ENCODE data around the gene ZDHHC21.
"Not testable (repeated sequence)": the region's sequence is repeated elsewhere in the genome, so short reads cannot be mapped to it uniquely, and the experiment has no call there.

ZDHHC21 gene

DNA sequence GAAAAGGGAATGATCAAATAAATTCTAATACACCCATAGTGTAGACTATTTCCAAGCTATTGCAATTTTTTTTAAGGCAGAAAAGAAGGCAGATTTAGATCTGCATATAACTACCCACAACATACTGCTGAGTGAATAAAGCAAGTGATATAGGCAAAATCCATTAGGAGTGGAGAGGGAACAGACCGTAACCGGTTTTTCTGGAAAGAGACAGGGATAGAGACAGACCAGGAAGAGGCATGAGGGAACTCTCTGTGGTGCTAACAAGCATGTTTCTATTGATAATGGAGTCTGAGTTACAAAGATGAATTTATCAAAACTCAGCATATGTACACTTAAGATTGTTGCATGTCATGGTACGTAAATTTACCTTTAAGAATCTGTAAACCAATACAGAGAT is 14.5 kb downstream of the ZDHHC21 start:
- no peak for DNase-seq

DNA sequence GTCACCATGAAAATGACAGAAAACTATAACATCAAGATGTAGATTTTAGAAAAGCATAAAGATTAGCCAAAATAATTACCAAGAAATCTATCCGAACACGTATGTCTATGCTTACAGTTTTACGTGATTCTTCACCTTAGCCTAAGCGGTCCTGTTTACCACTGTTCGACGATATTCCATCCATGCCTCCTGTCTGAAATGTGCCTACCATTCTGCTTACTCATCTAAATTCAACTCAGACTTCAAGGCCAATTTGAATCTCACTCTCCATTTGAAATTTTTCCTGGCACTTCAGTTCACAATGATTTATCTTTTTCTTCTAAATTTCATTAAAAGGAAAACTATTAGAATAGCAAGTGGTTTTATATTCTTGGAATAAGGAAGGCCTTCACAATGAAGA is 15.4 kb downstream of the ZDHHC21 start:
- no peak for DNase-seq

DNA sequence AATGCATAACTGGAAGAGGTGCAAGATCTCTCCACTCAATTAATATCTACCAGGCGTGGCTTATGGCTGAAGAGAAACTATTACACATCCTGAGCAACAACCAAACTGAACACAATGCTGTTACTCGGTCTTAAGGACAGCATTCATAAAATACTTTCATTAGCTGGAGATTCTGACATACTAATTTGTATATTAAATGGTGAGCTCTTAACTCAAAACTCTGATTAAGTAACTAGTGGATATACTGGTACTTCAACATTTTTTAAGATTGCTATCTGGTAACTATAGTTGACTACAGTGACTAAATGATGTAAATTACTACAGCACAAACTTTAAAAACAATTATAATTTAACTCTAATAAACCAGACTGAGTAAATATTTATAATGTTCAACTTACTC is 15.8 kb downstream of the ZDHHC21 start:
- no peak for DNase-seq

- no peak for DNase-seq
Observed at GRCh38 chr9:14674630-14675029, 18.6 kb downstream of the ZDHHC21 start.

DNA sequence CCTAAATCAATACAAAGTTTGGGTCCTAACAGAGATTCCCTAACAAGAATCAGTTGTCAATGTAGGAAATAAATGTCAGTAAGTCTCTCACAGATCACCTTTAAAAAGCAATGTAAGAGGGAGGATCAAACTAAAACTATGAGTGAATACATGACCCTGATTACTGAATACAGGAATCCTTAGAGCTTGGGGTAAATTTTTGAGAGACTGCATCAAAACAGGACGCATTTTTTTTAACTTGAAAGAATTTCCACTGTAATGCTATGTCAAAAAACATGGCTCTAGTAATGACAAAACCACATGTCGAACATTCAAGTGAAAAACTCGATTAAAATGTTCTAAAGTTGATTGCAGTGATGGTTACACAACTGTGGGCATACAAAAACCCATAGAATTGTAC is 21.9 kb downstream of the ZDHHC21 start:
- no peak for DNase-seq

- DNase-seq, result no peak
Observed at GRCh38 chr9:14670718-14671117, 22.5 kb downstream of the ZDHHC21 start.

DNA sequence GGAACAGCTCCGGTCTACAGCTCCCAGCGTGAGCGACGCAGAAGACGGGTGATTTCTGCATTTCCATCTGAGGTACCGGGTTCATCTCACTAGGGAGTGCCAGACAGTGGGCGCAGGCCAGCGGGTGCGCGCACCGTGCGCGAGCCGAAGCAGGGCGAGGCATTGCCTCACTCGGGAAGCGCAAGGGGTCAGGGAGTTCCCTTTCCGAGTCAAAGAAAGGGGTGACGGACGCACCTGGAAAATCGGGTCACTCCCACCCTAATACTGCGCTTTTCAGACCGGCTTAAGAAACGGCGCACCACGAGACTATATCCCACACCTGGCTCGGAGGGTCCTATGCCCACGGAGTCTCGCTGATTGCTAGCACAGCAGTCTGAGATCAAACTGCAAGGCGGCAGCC is 29.2 kb downstream of the ZDHHC21 start:
- not testable (repeated sequence) for DNase-seq

DNA sequence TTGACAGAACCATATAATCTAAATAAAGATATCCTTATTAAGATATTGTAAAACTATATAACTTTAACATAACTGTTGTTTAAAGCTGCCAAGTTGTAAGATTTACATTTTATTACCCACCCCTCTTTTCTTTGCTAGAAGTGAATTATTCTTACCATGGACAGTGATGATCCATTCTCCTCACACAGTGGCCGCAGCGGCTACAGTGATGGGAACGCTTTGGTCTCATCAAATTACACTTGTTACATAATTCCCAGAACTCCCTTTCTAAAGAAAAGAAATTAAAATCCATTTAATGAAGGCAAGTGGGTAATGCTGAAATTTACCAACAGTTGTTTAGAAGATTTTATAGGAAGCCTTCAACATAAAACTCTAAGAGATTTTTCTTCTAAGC is 31.2 kb downstream of the ZDHHC21 start:
- DNase-seq, result no peak

- DNase-seq, result no peak
Observed at GRCh38 chr9:14661421-14662059, 31.7 kb downstream of the ZDHHC21 start.

- DNase-seq, result no peak
Observed at GRCh38 chr9:14660721-14661120, 32.5 kb downstream of the ZDHHC21 start.

DNA sequence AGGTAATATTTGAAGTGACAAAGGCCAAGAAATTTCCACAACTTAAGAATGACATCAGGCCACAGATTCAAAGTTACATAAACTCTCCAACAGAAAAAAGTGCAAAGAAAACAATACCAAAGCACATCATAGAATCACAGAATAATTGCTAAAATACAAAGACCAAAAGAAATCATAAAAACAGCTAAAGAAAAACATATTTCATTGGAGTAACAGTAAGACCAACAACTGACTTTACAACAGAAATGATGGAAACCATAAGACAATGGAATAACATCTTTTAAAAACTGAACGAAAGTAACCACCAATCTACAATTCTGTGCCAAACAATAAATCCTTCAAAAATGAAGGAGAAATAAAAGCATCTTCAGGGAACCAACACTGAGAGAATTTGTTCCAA is 38.3 kb downstream of the ZDHHC21 start:
- no peak for DNase-seq

- no peak for DNase-seq
Observed at GRCh38 chr9:14653511-14653910, 39.7 kb downstream of the ZDHHC21 start.

GRCh38 chr9:14652729-14653377 is 40.4 kb downstream of the ZDHHC21 start:
- DNase-seq, result peak; percentile 5

DNA sequence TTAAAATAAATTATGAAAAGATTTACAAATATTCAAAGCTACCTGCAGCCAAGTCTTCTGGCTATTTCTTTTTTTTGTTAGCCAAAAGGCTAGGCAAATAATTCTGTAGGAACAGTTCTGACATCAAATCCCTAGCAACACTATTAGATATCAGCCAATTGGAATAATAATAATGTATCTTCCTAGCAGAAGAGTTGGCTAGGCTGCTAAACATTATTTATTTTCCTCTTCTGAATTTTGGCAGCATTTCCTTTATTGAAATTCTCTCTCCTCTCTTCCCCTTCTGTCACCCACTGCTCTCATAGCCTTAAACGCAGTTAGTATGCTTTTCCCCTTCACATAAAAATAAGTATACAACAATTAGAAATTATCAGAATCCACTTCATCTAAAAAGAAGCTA is 42.6 kb downstream of the ZDHHC21 start:
- no peak for DNase-seq

GRCh38 chr9:14645648-14646047 is 47.6 kb downstream of the ZDHHC21 start:
- DNase-seq, result no peak

DNA sequence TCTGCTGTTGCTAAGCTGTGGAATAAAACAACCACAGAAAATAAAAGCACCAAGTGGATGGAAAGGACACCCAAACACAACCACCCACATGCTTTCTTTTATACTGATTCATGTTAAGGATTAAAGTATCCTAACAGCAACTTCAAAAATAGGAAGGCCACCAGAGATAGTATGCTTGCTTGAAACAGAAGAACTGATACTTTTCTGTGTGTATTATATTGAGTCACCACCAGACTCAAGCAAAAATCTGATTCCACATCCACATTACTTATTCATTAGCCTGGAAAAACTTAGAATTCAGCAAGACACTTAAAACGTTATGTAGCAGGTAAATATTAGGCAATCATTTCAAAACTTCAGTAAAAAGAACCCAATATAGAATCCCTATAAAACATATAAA is 52.3 kb downstream of the ZDHHC21 start:
- no peak for DNase-seq

- no peak for DNase-seq
Observed at GRCh38 chr9:14640294-14640693, 52.9 kb downstream of the ZDHHC21 start.

GRCh38 chr9:14633906-14634565 is 59.2 kb downstream of the ZDHHC21 start:
- no peak for DNase-seq

DNA sequence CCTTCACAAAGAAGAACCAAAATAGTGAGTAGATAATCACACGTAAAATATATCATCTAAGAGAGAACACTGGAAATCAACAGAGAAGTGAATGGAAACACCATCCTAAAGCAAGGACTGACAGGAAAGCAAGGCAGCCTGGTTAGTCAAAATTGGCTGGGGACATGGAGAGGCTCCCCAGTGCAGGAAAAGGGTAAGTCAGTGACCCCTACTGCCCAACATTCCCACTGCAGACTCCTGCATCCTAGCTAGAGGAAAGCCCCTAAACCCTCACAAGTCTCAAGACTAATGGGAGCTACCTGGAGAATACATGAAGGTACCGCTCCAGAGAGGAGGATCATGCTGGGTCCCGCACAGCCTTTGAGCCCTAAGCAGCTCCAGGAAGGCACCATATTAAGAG is 60.1 kb downstream of the ZDHHC21 start:
- DNase-seq, result no peak

DNA sequence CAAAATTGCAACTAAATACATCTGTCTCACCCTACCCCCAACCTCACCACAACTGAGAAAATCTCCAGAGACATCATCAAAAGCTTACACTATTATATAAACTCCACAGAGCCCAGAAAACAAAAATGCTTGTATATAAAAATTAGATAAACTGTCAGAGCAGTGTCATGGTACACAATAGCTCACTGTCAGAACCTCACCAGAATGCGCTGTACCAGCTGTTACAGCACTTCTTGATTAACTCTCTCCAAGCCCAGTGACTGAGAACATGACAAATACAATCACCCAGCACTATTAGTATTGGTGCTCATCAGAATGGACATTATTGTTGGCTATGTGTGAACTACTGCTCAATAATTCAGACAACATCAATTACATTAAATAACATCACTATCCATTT is 65.7 kb downstream of the ZDHHC21 start:
- DNase-seq, result no peak

DNA sequence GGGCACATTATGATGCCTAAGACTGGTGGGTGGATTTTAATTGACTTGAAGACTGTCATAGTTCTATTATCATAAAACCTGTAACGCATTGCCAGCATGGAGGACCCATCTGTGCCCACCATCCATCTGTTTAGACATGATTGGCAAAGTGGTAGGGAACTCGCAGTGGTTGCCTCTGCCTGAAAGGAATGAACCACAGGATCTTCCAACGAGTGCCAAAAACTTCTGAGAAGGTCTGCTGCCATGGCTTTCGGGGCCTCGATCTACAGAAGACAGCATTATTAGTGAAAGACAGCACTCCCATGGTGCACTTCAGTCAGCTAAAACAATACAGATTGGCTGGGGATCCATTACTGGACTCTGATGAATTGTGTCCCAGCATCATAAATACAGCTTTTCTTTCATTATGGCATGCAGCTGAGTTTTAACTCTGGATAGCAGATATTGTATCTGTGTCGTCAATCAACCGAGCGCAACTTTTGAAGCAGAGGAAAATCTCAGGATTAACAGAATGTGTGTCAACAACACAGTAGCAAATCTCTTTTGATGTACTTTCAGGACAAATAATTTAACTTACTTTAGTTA is 74.3 kb downstream of the ZDHHC21 start:
- no peak for DNase-seq

DNA sequence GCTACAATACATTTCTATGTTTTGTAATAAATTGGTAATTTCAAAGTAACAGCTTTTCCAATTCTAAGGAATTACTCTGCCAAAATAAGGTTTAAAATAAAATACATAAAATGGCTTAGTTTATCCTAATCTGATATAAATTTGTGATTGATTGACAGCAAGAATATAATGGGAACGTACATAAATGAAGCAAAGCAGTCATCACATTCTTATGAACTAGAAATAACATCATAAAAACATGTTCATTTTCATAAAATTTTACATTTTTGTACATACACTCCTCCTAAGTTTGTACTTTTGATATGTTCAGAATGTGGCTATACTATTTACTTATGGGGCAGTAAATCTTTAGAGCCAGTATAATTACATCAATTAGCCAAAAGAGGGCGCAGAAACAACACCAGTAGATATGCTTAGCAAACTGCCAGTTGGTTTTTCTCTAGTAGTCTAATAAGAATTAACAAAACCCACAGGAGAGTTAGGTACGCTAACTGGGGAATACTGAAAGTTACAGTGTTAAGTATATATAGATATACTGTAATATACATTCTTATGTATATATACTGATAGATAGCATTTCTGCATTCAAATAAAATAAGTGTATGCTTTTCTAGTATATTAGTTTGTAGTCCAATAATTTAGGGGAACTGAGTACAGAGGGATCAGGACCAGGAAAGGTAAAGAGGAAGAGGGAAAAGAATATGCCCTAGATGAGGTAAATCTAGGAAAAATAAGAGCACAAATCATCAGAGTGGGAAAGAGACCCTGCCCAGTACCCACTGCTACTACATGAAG is 76.8 kb downstream of the ZDHHC21 start:
- DNase-seq, result peak; percentile 28

DNA sequence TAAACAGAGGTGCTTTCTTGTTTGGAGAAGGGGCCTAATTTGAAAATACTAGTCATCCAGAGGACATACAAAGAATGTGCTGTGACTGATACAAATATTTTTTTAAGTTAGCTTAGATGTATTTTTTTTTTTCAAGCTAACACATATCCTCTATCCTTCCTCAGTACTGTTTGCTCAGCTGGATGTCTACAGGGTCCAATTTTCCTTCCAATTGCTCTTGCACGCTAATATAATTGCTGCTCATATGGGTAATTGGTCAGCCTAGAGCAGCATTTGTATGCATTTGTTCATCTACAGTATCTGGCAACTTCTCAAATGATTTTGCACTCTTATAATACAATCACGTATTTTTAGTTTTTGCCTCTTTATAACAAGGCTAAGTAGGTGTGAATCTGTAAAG is 84.7 kb downstream of the ZDHHC21 start:
- peak; percentile 37 for DNase-seq
